HG03558 (cell line): ENCODE data around the gene MVP.

Source experiments
- ATAC-seq: cut with Tn5 transposase; IDR thresholded peaks from one replicate; pipeline ENCODE4 v1.9.1; 2021; ENCODE audit warnings: moderate number of reproducible peaks; ENCODE audit not compliant: unreplicated experiment; ENCODE audit errors: extremely low read depth

MVP gene

DNA sequence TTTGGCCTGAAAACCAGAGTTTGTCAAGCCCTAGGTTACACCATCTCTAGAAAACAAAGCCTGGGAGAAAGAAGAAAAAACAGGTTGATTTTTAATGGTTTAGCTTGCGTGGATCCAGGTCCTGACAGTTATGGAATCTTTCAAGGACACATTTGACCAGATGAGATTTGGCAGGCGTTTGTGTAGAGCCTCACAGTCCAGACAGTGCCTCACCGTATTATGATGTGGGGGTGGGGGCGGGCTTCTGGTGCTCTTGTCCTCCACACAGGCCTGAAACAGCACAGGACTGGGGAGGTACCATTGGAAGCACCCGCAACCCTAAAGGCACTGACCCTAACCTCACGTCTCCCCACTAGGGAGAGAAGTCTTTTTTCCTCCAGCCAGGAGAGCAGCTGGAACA, 19.6 kb downstream of the MVP start:
- no peak for ATAC-seq

DNA sequence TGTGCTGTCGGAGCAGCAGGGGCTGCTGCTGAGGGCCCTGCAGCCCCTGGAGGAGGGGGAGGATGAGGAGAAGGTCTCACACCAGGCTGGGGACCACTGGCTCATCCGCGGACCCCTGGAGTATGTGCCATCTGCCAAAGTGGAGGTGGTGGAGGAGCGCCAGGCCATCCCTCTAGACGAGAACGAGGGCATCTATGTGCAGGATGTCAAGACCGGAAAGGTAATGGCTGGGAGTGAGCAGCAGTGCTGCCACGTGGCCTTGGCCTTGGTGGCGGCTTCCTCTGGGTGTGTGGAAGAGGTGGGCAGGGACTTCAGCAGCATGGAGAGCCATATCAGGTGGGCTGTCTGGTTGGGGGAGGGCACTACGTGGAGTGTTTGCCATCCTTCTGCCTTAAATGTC, 20.0 kb downstream of the MVP start:
- ATAC-seq: no peak

DNA sequence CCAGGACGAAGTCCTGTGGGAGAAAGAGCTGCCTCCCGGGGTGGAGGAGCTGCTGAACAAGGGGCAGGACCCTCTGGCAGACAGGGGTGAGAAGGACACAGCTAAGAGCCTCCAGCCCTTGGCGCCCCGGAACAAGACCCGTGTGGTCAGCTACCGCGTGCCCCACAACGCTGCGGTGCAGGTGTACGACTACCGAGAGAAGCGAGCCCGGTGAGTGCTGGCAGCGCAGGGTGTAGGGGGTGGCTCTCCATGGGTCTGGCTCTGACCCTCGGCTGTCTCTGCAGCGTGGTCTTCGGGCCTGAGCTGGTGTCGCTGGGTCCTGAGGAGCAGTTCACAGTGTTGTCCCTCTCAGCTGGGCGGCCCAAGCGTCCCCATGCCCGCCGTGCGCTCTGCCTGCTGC, 21.4 kb downstream of the MVP start:
- ATAC-seq: no peak

DNA sequence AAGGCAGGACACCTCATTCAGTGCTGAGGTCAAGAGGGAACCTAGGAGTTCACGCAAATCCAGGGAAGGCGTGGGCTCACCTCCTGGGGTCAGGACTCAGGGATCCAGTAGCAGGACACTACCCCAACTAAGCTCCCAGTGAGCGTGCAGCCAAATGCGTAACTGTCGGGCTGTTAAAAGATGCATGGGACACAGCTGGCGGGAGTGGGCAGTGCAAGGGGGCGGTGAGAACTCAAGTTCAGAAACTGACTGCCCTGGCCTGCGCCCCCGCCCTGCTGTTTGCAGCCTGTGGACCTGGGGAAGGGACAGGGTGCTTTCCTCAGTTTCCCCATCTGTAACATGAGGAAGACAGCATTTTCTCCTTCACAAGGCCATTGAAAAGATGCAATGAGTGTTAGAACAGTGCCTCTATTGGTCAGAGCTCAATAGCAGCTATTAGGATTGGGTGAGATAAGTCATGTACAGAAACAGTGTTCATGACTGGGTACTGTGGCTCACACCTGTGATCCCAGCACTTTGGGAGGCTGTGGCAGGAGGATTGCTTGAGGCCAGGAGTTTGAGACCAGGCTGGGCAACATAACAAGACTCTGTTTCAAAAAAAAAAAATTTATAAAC, 22.6 kb downstream of the MVP start:
- no peak for ATAC-seq

DNA sequence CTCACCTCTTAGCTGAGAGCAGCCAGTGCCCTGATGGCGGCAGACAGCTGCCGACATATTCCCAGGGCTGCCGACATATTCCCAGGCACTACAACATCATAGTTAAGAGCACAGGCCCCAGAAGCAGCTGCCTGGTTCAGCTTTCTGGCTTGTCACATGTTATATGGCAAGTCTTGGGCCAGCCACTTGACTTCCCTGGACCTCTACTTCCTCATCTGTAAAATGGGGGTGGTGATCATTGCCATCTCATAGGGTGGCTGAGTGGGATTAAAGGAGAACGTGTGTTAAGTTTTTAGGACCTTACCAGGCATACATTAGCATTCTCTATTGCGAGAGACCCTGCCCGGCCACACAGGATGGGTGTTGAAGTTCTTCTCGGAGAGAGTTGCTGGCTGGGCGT, 23.7 kb downstream of the MVP start:
- no peak for ATAC-seq

DNA sequence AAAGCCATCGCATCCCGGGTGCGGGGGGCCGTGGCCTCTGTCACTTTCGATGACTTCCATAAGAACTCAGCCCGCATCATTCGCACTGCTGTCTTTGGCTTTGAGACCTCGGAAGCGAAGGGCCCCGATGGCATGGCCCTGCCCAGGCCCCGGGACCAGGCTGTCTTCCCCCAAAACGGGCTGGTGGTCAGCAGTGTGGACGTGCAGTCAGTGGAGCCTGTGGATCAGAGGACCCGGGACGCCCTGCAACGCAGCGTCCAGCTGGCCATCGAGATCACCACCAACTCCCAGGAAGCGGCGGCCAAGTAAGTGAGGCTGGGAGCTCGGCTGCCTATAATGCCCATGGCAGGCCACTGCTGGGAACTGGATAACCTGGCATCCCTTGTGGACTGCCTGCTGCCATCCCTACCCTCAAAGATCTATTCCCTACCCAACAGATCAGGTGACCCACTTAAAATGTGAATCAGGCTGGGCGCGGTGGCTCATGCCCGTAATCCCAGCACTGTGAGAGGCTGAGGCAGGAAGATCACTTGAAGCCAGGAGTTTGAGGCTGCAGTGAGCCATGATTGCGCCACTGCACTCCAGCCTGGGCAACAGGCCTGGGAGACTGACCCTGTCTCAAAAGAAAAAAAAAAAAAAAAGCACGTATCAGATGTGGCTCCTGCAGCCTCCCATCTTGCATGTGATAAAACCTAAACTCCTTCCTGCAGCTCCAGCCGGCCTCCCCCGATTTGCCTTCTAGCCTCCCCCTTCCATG, 24.5 kb downstream of the MVP start:
- ATAC-seq: no peak

DNA sequence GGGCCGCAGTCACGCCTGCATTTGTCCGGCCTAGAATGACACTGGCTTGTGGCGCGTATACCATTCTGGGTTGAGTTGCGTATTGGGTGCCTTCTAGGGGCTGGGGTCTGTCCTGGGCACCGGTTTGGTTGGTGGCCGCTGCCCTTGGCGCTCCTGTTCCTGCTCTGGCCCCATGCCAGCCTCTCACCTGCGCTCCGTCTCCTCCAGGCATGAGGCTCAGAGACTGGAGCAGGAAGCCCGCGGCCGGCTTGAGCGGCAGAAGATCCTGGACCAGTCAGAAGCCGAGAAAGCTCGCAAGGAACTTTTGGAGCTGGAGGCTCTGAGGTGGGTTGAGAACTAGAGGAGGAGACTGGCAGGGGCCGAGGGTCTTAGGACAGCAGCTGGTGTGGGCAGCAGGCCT, 25.4 kb downstream of the MVP start:
- ATAC-seq: no peak

DNA sequence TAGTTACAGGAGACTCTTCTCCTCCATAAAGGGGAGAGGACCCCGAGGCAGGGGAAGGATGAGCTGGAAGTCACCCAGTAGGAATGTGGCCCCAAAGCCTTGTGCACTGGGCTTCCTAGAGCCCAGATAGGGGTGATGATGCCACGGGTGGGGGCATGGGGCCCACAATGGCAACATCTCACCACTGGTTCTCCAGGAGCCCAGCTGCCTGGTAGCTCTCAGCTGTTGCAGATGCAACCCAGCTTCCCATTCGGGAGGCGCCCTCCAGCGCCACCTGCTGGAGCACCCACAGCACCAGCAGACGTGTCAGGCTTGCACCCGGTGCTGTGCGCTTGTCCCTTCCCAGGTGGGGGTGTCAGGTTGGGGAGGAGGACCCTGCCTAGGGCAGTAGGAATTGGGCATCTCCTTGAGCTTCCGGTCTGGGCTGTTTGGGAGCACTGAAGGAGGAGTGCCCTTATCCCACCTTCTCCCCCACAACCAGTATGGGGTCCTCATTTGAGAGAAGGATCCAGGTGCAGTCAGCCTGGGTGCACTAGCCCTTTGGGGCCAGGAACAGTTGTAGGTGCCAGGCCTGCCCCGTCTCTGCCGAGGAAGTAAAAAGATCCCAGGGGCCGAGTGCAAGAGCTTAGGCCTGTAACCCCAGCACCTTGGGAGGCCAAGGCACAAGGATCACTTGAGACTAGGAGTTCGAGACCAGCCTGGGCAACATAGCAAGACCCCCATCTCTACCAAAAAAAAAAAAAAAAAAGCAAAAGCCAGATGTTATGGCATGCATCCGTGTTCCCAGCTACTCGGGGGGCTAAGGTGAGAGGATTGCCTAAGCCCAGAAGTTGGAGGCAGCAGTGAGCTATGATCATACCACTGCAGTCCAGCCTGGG, 28.4 kb downstream of the MVP start:
- no peak for ATAC-seq

DNA sequence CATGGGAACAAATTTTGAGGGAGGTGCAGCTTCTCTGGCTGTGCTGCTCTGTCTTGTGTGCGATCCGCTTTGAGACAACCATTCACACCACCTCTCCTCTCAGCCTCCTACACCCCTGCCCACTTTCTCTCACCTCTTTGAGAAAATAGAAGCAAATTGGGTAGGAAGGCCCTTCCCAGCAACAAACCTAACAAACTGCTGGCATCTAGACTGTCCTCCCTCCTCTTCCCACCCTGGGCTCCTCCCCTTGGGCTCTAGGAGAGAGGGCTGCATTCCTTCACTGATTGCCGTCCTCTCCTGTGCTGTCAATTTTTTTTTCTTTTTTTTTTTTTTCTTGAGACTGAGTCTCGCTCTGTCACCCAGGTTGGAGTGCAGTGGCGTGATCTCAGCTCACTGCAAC, 29.2 kb downstream of the MVP start:
- no peak for ATAC-seq

DNA sequence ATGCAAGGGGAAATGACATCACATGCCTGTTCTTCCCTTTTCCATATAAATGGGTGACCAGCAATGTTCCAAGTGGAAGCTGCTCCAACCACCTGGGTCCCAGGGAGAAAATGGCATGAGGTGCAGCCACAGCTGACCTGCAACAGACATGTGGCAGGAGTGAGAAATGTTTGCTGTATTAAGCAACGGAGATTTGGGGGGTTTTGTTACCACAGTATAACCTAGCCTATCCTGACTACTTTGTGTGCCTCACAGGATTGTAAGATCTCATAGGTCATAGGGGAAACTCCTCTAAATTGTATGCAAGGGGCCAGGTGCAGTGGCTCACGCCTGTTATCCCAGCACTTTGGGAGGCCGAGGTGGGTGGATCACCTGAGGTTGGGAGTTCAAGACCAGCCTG, 30.7 kb downstream of the MVP start:
- no peak for ATAC-seq

DNA sequence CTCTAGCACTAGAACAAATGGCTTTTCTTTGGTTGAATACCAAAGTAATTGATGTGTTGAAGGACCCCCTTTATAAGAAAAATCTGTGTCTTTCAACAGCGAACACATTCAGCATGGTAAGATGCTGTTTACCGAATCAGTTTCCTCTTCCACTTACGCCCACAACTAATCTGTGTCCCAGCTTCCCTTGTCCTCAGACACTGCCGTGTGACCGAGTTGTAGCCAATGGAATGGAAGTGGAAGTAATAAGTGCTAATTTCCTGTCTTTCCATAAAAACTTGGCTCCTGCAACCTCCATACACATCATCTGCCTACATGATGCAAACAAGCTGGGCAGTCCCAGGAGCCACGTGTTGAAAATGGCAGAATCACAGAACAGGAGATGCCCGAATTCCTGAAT, 32.4 kb downstream of the MVP start:
- ATAC-seq: no peak

DNA sequence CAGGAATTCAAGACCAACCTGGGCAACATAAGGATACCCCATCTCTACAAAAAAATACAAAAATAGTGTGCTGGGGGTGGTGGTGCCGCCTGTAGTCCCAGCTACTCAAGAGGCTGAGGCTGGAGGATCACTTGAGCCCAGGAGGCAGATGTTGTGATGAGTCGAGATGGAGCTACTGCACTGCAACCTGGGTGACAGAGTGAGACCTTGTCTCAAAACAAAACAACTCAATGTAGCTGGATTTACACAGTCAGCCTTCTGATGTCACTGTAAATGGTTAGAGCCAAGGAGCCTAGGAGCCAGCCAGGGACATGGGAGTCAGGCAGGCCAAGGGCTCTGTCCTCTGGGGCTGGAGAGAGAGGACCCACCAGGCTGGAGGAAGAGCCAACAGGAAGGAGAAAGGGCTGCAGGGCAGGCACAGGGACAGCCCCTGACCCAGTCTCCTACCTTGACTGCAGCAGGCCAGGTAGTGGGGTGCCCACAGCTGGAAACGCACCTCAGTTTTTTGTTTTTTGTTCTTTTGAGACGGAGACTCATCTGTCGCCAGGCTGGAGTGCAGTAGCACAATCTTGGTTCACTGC, 34.3 kb downstream of the MVP start:
- no peak for ATAC-seq

DNA sequence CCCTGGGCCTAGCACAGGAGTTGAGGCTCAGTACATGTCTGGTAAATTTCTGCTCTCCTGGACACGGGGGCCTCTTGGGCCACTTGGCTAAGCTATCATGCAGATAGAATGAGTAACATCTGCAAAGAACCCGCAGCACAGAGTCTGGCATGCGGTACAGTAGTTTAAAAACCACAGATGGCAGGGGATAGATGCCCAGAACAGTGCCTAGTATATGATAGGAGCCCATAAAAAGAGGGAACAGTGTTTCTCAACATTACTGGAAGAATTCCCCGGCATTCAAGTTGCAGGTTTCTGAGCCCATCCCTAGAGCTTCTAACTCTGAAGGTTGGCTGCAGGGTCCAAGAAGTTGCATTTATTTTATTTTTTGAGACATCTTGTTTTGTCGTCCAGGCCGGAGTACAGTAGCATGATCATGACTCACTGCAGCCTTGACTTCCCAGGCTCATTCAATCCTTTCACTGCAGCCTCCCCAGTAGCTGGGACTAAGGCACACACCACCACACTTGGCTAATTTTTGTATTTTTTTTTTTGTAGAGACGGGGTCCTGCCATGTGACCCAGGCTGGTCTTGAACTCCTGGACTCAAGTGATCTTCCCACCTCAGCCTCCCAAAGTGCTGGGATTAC, 37.0 kb downstream of the MVP start:
- no peak for ATAC-seq

DNA sequence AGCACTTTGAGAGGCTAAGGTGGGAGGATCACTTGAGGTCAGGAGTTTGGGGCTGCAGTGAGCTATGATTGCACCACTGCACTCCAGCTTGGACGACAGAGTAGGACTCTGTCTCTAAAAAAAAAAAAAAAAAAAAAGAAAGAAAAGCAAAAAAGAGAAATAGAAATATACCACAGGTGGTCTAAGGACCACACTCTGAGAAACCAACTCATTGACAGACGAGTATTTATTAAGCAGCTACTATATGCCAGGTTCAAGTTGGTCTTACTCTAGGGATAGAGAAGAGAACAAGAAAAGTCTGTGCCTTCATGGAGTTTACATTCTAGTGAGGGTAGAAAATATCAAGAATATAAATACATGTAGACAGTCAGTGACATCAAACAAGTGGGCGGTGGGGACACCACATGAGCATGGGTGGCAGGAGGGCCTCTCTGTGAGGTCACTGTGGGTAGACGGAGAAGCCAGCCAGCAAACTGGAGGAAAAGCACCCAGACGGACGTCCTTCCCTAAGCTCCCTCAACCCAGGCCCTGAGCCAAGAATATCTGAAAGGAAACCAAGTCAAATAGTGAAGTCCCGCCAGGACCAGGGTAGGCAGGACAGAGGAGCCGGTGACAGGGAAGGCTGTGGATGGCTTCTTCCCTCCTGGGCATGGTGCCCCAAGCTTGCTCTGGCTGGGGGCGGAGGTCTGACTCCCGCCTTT, 38.0 kb downstream of the MVP start:
- no peak for ATAC-seq

DNA sequence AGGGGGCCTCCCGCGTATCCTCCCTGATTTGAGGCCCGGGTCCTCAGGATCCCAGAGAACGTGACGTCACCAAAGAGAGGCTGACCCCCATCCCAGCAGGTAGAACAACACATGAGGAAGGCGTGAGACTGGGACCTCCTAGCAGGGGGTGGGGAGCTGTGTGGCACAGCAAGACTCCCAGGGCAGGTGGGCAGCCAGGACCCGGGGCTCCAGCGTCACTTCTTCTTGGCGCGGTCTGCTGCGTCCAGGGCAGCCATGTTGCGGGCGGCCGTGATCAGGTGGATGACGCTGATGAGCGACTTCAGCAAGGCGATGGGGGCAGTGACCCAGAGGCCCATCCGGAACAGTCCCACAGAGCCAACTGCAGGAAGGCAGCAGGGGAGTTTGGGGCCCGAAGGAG, 38.7 kb downstream of the MVP start:
- ATAC-seq: no peak

DNA sequence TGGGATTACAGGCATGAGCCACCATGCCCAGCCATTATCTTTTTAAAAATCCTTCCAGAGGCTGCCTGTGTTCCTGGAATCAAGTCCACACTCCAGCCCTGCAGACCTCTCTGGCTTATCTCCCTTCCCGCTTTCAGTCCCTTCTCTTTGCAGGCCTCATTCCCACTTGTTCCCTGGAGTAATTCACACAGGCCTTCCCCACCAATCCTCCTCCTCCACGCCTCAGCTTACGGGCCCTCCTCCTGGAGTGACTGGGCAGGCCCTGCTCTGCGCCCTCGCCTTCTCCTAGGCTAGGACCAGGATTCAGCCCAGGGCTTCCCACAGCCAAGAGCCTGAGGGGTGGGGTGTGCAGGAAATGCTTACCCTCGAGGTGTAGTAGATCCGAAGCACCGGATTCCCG, 40.0 kb downstream of the MVP start:
- no peak for ATAC-seq

DNA sequence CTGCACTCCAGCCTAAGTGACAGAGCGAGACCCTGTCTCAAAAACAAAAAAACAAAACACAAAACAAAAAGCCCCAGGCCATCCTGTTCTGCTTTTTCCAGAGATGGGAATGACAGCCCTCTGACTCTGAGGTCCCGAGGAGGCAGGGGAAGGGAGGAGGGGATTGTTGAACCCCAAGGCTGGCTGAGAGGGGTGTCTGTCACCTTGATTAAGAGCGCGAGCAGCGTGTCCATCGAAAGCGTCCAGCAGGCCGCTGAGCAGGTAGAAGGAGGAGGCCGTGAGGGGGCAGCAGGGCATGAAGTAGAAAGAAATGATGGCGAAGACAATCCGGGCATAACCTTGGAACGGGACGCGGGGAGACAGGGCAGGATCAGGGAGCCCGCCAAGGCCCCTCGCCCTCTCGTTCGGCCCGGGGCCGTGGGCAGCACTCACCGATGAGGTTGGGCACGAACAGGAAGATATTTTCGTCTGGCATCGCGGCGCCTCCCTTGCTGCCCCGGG, 42.2 kb downstream of the MVP start:
- no peak for ATAC-seq

DNA sequence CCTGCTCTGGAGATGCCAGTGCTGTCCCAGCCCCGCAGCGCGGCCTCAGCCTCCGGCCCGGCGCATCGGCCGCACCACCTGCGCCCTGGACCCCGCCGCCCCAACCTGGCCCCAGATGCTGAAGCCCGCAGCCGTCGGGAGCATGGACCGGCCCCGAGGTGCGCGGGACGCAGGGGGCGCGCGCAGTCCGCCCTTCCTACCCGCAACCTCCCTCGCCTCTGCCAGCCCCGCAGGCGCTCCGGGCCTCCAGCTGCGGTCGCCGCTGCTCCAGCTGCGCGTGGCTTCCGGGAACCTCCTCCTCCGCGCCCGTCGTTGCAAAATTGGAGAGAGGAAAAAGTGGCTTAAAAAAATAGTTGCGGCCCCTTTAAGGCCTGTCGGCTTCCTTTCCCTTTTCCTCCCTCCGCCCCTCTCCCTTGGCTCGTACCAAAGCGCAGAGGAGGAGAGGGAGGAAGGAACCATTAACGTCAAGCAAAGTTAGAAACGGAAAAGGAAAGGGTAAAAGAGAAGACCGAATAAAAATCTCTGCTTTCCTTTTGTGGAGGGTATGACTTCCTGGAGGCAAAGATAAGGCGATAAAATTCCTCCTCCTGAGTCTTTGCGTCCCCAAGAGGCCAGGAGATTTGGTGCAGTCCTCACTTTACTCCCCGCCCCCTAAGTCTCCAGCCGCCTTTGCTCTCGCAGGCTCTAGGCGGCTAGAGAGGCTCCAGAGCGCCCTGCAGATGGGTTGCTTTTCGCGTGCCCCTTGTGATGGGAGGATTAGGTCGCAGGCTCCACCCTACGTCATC, 42.8 kb downstream of the MVP start, which contains the start of gene CDIPT:
Gene CDIPT (minus strand): TSS at position 343 of the 785 bp plus-strand sequence. CDS start 369 bp downstream, outside the sequence.
- ATAC-seq: no peak

DNA sequence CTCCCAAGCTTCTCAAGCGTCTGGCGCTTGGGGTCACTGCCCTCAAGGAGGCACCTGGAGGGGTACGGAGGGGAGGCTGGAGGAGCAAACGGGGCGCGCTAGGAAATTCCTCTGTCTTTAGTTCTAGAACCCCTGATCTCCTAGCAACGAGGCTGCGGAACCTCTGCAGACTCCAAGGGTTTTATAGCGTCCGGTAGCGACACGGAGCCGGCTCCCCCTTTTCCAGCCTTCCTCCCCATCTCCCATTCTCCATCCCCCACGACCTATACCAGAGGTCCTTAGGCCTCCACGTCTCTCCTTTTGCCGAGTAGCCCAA, 43.4 kb downstream of the MVP start:
- no peak for ATAC-seq
